NB4 (cell line): ENCODE data around the gene CTBP2.

Experiments
- MYC ChIP-seq: IDR thresholded peaks from 2 replicates; pipeline ENCODE4 v1.6.1; 2011; ENCODE audit warnings: low read depth, low read length
- POLR2A ChIP-seq: IDR thresholded peaks from 2 replicates; pipeline ENCODE4 v1.6.1; 2011; ENCODE audit warnings: mild to moderate bottlenecking; ENCODE audit not compliant: insufficient read length; ENCODE audit errors: extremely low read depth
- TF ChIP-seq, protein P1 (sequence below): IDR thresholded peaks from one replicate; pipeline ENCODE4 v1.5.1; 2012; ENCODE audit warnings: low read depth, low read length
- TF ChIP-seq, protein P2 (sequence below): IDR thresholded peaks from 2 replicates; pipeline ENCODE4 v1.6.1; 2011; ENCODE audit warnings: low read depth, low read length

DNA sequence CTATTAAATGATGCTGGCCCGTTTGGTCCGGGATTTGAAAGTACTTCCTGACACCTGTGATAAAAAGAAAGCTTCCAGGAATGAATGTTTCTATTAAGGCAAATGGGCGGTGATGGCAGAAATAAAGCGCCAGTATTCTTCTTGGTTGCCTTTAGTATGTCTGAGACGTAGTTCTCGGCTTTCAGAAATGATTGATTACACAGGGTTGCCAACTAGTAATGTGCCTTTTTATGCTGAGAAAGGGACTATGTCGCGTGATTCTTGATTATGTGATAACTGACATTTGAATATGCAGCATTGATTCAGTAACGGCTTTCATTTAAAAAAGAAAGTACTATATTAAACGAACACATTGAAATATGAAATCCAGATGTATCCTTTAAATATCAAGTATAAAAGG lies 204.5 kb downstream of the CTBP2 start:
- TF ChIP-seq POLR2A (no peak), MYC (no peak)
- TF ChIP-seq, protein P1, sequence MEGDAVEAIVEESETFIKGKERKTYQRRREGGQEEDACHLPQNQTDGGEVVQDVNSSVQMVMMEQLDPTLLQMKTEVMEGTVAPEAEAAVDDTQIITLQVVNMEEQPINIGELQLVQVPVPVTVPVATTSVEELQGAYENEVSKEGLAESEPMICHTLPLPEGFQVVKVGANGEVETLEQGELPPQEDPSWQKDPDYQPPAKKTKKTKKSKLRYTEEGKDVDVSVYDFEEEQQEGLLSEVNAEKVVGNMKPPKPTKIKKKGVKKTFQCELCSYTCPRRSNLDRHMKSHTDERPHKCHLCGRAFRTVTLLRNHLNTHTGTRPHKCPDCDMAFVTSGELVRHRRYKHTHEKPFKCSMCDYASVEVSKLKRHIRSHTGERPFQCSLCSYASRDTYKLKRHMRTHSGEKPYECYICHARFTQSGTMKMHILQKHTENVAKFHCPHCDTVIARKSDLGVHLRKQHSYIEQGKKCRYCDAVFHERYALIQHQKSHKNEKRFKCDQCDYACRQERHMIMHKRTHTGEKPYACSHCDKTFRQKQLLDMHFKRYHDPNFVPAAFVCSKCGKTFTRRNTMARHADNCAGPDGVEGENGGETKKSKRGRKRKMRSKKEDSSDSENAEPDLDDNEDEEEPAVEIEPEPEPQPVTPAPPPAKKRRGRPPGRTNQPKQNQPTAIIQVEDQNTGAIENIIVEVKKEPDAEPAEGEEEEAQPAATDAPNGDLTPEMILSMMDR = no peak
- TF ChIP-seq, protein P2, sequence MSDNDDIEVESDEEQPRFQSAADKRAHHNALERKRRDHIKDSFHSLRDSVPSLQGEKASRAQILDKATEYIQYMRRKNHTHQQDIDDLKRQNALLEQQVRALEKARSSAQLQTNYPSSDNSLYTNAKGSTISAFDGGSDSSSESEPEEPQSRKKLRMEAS = no peak
